Measurements from ENCODE around the gene CKB. TPM values are rescaled to one million over a fixed set of nuclear protein-coding genes. Genes with fewer than 3 reads are reported as not detected.

CKB gene
- total RNA-seq, 2 experiments from 2014 or later: 5.9 to 6.1 TPM

DNA sequence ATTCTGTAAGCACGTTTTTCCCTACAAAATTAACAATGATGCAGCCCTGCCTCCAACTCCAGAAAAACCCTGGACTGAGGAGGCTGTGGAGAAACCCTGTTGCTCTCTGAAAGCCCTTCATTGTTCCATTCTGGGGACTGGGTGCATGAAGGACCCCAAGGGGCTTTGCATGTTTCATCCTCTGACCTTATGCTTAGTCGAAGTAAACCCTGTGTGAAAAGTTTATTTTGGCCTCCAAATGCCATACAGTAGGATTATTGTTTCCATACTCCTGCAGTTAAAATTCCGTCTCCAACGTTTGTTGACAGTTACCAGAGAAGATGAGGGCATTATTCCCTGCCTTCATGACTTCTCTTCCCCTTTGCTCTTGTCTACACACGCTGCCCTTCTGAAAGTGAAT is 46.0 kb downstream of the CKB start:
- H3K4me1 Mint-ChIP-seq (ENCODE audit: low read depth): peaks cover 14% of the 10 kb centered on the region
- ChIA-PET CTCF (interaction anchor here (1.3 kb wide), 1 partner anchor 24 kb away, joined by 6 read pairs; no protein-coding TSS in a partner anchor), POLR2A (no interaction called here)
- H3K36me3 Mint-ChIP-seq: peaks cover 35% of the 10 kb centered on the region
- no peaks in the 10 kb centered on the region for H3K9me3 Mint-ChIP-seq
- H3K27ac Mint-ChIP-seq: no peak overlapping the region
- H3K27me3 Mint-ChIP-seq: no peaks in the 10 kb centered on the region
- H3K4me3 Mint-ChIP-seq: no peak overlapping the region
- no peak for DNase-seq
- intact Hi-C loops (cut with micrococcal nuclease): no loop called here

GRCh38 chr14:103476065-103476464 is 46.6 kb downstream of the CKB start:
- Mint-ChIP-seq H3K4me3 (no peak overlapping the region), H3K27ac (no peak overlapping the region), H3K27me3 (no peaks in the 10 kb centered on the region), H3K36me3 (peaks cover 32% of the 10 kb centered on the region), H3K9me3 (no peaks in the 10 kb centered on the region), H3K4me1 (ENCODE audit: low read depth) (peaks cover 10% of the 10 kb centered on the region)
- intact Hi-C loops (cut with micrococcal nuclease): no loop called here
- CTCF ChIA-PET: interaction anchor here (0.6 to 1.3 kb wide), 2 partner anchors 24 to 43 kb away, joined by 3 to 6 read pairs; no protein-coding TSS in a partner anchor
- POLR2A ChIA-PET: no interaction called here
- no peak for DNase-seq

- Mint-ChIP-seq H3K36me3 (peaks cover 35% of the 10 kb centered on the region), H3K4me3 (no peak overlapping the region), H3K4me1 (ENCODE audit: low read depth) (no peaks in the 10 kb centered on the region), H3K27ac (no peak overlapping the region), H3K27me3 (no peaks in the 10 kb centered on the region), H3K9me3 (no peaks in the 10 kb centered on the region)
- ChIA-PET CTCF (interaction anchor here (0.7 kb wide), 1 partner anchor 581 kb away, joined by 3 read pairs; no protein-coding TSS in a partner anchor), POLR2A (no interaction called here)
- DNase-seq: no peak
- intact Hi-C loops (cut with micrococcal nuclease): no loop called here
Observed at GRCh38 chr14:103474893-103475292, 47.7 kb downstream of the CKB start.

- H3K9me3 Mint-ChIP-seq: no peaks in the 10 kb centered on the region
- peak overlapping the region; percentile 6 for H3K27ac Mint-ChIP-seq
- intact Hi-C loops (cut with micrococcal nuclease): no loop called here
- no peaks in the 10 kb centered on the region for H3K4me1 Mint-ChIP-seq (ENCODE audit: low read depth)
- peaks cover 40% of the 10 kb centered on the region for H3K36me3 Mint-ChIP-seq
- no peaks in the 10 kb centered on the region for H3K27me3 Mint-ChIP-seq
- DNase-seq: no peak
- no peak overlapping the region for H3K4me3 Mint-ChIP-seq
- CTCF ChIA-PET: no interaction called here
- POLR2A ChIA-PET: no interaction called here
Observed at GRCh38 chr14:103472939-103473338, 49.7 kb downstream of the CKB start.

Other genes starting within 250 kb of the CKB start
- 100 to 1,000 TPM; 192 to 196 TPM for gene EIF5, start 188.6 kb downstream of the CKB start, total RNA-seq
- 10 to 100 TPM; 63.4 to 69.1 TPM for gene MARK3, start 137.4 kb downstream of the CKB start, total RNA-seq
- gene TRMT61A, start 6.4 kb upstream of the CKB start, total RNA-seq: 1 to 10 TPM; 7.4 to 7.6 TPM
- gene BAG5, start 39.8 kb upstream of the CKB start, total RNA-seq: 10 to 100 TPM; 23.2 to 23.8 TPM
- 10 to 100 TPM; 46.2 to 48.9 TPM for gene COA8, start 40.1 kb upstream of the CKB start, total RNA-seq
- gene KLC1, start 106.4 kb upstream of the CKB start, total RNA-seq: 100 to 1,000 TPM; 119 to 130 TPM
- gene XRCC3, start 192.6 kb upstream of the CKB start, total RNA-seq: 10 to 100 TPM; 41.9 to 48.5 TPM
- 10 to 100 TPM; 14.9 to 15.9 TPM for gene ZFYVE21, start 193.0 kb upstream of the CKB start, total RNA-seq